GM12878 (cell line): ENCODE data around the gene TRAF3IP3. TPM values are rescaled to one million over a fixed set of nuclear protein-coding genes. Genes with fewer than 3 reads are reported as not detected.

Source experiments
- BRCA1 ChIP-seq: IDR thresholded peaks from 2 replicates; pipeline ENCODE4 v1.6.1; 2011; ENCODE audit warnings: low read depth, low read length, improper control_type of control experiment
- CBFB ChIP-seq: IDR thresholded peaks from 2 replicates; pipeline ENCODE4 v1.6.1; 2016; ENCODE audit warnings: antibody characterized with exemption, low read depth
- CBX5 ChIP-seq: sonication (generic); IDR thresholded peaks from 2 replicates; pipeline ENCODE4 v1.6.1; 2016; ENCODE audit warnings: low read depth, moderate library complexity, mild to moderate bottlenecking, inconsistent platforms
- CHD4 ChIP-seq: fragments of 200-600 bp; sonication (generic); IDR thresholded peaks from 2 replicates; pipeline ENCODE4 v1.6.1; 2016; ENCODE audit warnings: mild to moderate bottlenecking
- FOXM1 ChIP-seq: IDR thresholded peaks from 2 replicates; pipeline ENCODE4 v1.6.1; 2012; ENCODE audit warnings: low read depth, mild to moderate bottlenecking, inconsistent platforms, low read length, moderate library complexity
- GATAD2B ChIP-seq: fragments of 450-650 bp; conservative IDR thresholded peaks from 2 replicates; pipeline ENCODE4 v1.6.1; 2017; ENCODE audit warnings: low read depth, mild to moderate bottlenecking, moderate library complexity
- IRF3 ChIP-seq: fragments of 450-650 bp; IDR thresholded peaks from 2 replicates; pipeline ENCODE4 v1.6.1; 2014; ENCODE audit warnings: mild to moderate bottlenecking
- JUNB ChIP-seq: IDR thresholded peaks from 2 replicates; pipeline ENCODE4 v1.6.1; 2016; ENCODE audit warnings: antibody characterized with exemption, mild to moderate bottlenecking
- MTA2 ChIP-seq: fragments of 450-650 bp; IDR thresholded peaks from 2 replicates; pipeline ENCODE4 v1.6.1; 2016; ENCODE audit warnings: low read depth, mild to moderate bottlenecking, moderate library complexity
- MYB ChIP-seq: fragments of 150-350 bp; IDR thresholded peaks from 2 replicates; pipeline ENCODE4 v1.6.1; 2014; ENCODE audit warnings: mild to moderate bottlenecking, low read depth, low read length, borderline replicate concordance
- POLR2A ChIP-seq: IDR thresholded peaks from 2 replicates; pipeline ENCODE4 v1.6.1; 2011; ENCODE audit warnings: low read depth, mild to moderate bottlenecking, low read length
- REST ChIP-seq: IDR thresholded peaks from 2 replicates; pipeline ENCODE4 v1.6.1; 2012; ENCODE audit warnings: mild to moderate bottlenecking, low read depth, low read length
- RFX5 ChIP-seq: IDR thresholded peaks from 2 replicates; pipeline ENCODE4 v1.6.1; 2011; ENCODE audit warnings: low read depth, low read length, improper control_type of control experiment
- RUNX3 ChIP-seq: IDR thresholded peaks from 2 replicates; pipeline ENCODE4 v1.6.1; 2012; ENCODE audit warnings: low read length, inconsistent platforms
- SIN3A ChIP-seq: IDR thresholded peaks from 2 replicates; pipeline ENCODE4 v1.6.1; 2012; ENCODE audit warnings: low read depth, low read length, improper control_type of control experiment
- STAT3 ChIP-seq: IDR thresholded peaks from 2 replicates; pipeline ENCODE4 v1.6.1; 2011; ENCODE audit warnings: low read depth, low read length, improper control_type of control experiment
- USF1 ChIP-seq: IDR thresholded peaks from 2 replicates; pipeline ENCODE4 v1.6.1; 2011; ENCODE audit warnings: borderline replicate concordance, low read depth, mild to moderate bottlenecking, moderate library complexity, mixed read lengths, low read length; ENCODE audit not compliant: insufficient read depth; ENCODE audit errors: extremely low read length
- WRNIP1 ChIP-seq: IDR thresholded peaks from 2 replicates; pipeline ENCODE4 v1.6.1; 2011; ENCODE audit warnings: low read depth, low read length, improper control_type of control experiment, borderline replicate concordance
- ZNF207 ChIP-seq: fragments of 450-650 bp; IDR thresholded peaks from 2 replicates; pipeline ENCODE4 v1.6.1; 2014; ENCODE audit warnings: antibody characterized with exemption, mild to moderate bottlenecking, borderline replicate concordance
- polyA plus RNA-seq, 11 experiments: library from polyadenylated mRNA; depleted of rRNA in 4 of 11; unstranded in 6 of 11; stranded (reverse) in 5 of 11; fragments of >200 nt; fragmentation: Nextera tagmentation in 4 of 11; fragmentation: Illumina TruSeq in 1 of 11; extraction: Ambion mirVana in 4 of 11; extraction: Trizol in 1 of 11; gene quantifications; 1 replicate in 1 of 11; 2 replicates in 10 of 11; pipeline versions ENCODE4 v1.2.1 to v1.2.3, GENCODE V29; 2011 to 2016; ENCODE audit warnings: inconsistent platforms in 2 of 11, missing spikeins in 2 of 11, low read depth in 1 of 11
- total RNA-seq, 4 experiments: library from RNA; depleted of rRNA in 3 of 4; stranded (reverse); fragments of >200 nt in 3 of 4; fragmentation: Illumina TruSeq in 1 of 4; extraction: Trizol in 1 of 4; gene quantifications; 2 replicates each; pipeline versions ENCODE4 v1.2.1 to v1.2.3, GENCODE V29; 2013 to 2021
- TF ChIP-seq, protein P1 (sequence below): IDR thresholded peaks from 2 replicates; pipeline ENCODE4 v1.6.1; 2011; ENCODE audit warnings: mild to moderate bottlenecking, low read depth, low read length, moderate library complexity; ENCODE audit not compliant: insufficient replicate concordance
- TF ChIP-seq, protein P2 (sequence below): fragments of 450-650 bp; IDR thresholded peaks from 2 replicates; pipeline ENCODE4 v1.6.1; 2016; ENCODE audit warnings: mild to moderate bottlenecking

TRAF3IP3 gene
- total and polyA plus RNA-seq, 10 of the 15 experiments (the other 5 are each of a cell fraction or from before 2014, with no cell fraction given), result 61.6 to 121 (median 96.5) TPM

GRCh38 chr1:209784265-209785169 lies 28.7 kb downstream of the TRAF3IP3 start, which contains the start of gene C1orf74 (continued):
- TF ChIP-seq POLR2A (peak; percentile 90), STAT3 (no peak), FOXM1 (no peak), CHD4 (no peak), USF1 (no peak), MTA2 (no peak), BRCA1 (peak; percentile 88), CBX5 (peak; percentile 84; the same call in 1 of the 2 replicates), RUNX3 (peak; percentile 44), SIN3A (peak; percentile 78; the same call in 1 of the 2 replicates), WRNIP1 (no peak), MYB (no peak), ZNF207 (peak; percentile 55; the same call in 1 of the 2 replicates), RFX5 (peak; percentile 68), CBFB (peak; percentile 94), JUNB (no peak), IRF3 (no peak), REST (no peak), GATAD2B (peak; percentile 53)
- TF ChIP-seq, protein P1, sequence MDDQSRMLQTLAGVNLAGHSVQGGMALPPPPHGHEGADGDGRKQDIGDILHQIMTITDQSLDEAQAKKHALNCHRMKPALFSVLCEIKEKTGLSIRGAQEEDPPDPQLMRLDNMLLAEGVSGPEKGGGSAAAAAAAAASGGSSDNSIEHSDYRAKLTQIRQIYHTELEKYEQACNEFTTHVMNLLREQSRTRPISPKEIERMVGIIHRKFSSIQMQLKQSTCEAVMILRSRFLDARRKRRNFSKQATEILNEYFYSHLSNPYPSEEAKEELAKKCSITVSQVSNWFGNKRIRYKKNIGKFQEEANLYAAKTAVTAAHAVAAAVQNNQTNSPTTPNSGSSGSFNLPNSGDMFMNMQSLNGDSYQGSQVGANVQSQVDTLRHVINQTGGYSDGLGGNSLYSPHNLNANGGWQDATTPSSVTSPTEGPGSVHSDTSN, result no peak
- TF ChIP-seq, protein P2, sequence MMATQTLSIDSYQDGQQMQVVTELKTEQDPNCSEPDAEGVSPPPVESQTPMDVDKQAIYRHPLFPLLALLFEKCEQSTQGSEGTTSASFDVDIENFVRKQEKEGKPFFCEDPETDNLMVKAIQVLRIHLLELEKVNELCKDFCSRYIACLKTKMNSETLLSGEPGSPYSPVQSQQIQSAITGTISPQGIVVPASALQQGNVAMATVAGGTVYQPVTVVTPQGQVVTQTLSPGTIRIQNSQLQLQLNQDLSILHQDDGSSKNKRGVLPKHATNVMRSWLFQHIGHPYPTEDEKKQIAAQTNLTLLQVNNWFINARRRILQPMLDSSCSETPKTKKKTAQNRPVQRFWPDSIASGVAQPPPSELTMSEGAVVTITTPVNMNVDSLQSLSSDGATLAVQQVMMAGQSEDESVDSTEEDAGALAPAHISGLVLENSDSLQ, result peak; percentile 69; the same call in 1 of the 2 replicates
